ENCODE data around the gene GNPTAB. TPM values are rescaled to one million over a fixed set of nuclear protein-coding genes. Genes with fewer than 3 reads are reported as not detected.

Gene GNPTAB
- total and polyA plus RNA-seq, 2 of the 8 experiments (the other 6 are each of a cell fraction or from before 2014, with no cell fraction given): 21.5 to 51.3 TPM

DNA sequence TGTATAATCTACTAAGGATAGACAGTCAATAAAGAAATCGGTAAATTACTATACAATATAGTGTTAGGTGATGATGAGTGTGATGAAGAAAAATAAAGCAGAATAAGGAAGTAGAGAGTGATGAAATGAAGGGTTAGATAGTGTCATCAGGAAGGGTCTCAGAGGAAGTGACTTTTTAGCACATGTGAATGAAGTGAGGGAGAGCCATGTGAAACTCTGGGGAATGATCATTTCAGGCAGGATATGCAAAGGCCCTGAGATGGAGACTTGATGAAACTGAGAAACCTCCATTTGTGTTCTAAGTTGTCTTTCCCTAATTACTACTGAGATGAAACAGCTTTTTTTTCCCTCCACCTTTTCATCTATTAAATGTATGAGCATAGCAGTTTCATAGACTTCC, 19.4 kb upstream of the GNPTAB start:
- H3K4me2 ChIP-seq (ENCODE audit: insufficient read depth in 1 of 2, low read depth in 2 of 2, low read length in 2 of 2): no peak overlapping the region
- no peak overlapping the region for H4K8ac ChIP-seq (ENCODE audit: extremely low read depth, insufficient read depth, low read length)
- H4K91ac ChIP-seq (replicated peaks; ENCODE audit: insufficient read length, low read length): no peak overlapping the region
- H3K56ac ChIP-seq (replicated peaks; ENCODE audit: insufficient read length, low read depth, low read length): no peak overlapping the region
- H2BK15ac ChIP-seq (ENCODE audit: low read length): no peak overlapping the region
- no peak overlapping the region for H4K5ac ChIP-seq (ENCODE audit: insufficient read length, low read depth, low read length)
- H2BK12ac ChIP-seq (ENCODE audit: low read depth, low read length): no peak overlapping the region
- H3K27ac ChIP-seq (ENCODE audit: low read depth, low read length): no peak overlapping the region
- no peak overlapping the region for H3K9ac ChIP-seq (replicated peaks in 1 of 4; ENCODE audit: extremely low read depth in 1 of 4, low read depth in 3 of 4, low read length in 3 of 4)
- no peak for TF ChIP-seq TAF7 (optimal IDR thresholded peaks at IDR 0.05; ENCODE audit: borderline replicate concordance, low read depth, low read length)
- no peak overlapping the region for H3K18ac ChIP-seq (ENCODE audit: extremely low read depth, low read length)
- ChIA-PET CTCF (ENCODE audit: partially characterized antibody) (interaction anchor here (16.1 kb wide), 1 partner anchor 24 kb away, joined by 190 read pairs; the partner anchor contains the start of gene GNPTAB), POLR2A (ENCODE audit: partially characterized antibody) (no interaction called here)
- no peaks in the 10 kb centered on the region for H3K4me1 ChIP-seq (replicated peaks in 1 of 4; ENCODE audit: control insufficient read depth in 3 of 4, insufficient read depth in 4 of 4, low read length in 3 of 4)
- no peak overlapping the region for H2AK5ac ChIP-seq (ENCODE audit: low read depth, low read length)
- no peak for FAIRE-seq
- no peaks in the 10 kb centered on the region for H3K9me3 ChIP-seq (ENCODE audit: insufficient read depth in 2 of 2, low read depth in 1 of 2, low read length in 1 of 2)
- no peak overlapping the region for H3K14ac ChIP-seq (ENCODE audit: insufficient read length)
- no peaks in the 10 kb centered on the region for H3K23me2 ChIP-seq (ENCODE audit: low read depth, low read length)
- H3K36me3 ChIP-seq (ENCODE audit: control insufficient read depth in 2 of 4, insufficient read depth in 4 of 4, low read length in 3 of 4): no peaks in the 10 kb centered on the region
- no peak for DNase-seq (ENCODE audit: low read depth in 1 of 2, low spot score in 2 of 2)
- H2BK5ac ChIP-seq (ENCODE audit: low read depth, low read length): no peak overlapping the region
- H3K79me1 ChIP-seq (ENCODE audit: low read depth, low read length): no peaks in the 10 kb centered on the region
- no peak overlapping the region for H2BK20ac ChIP-seq (ENCODE audit: low read length)
- no peaks in the 10 kb centered on the region for H3K79me2 ChIP-seq (ENCODE audit: control insufficient read depth in 1 of 2, insufficient read depth in 2 of 2, low read length in 2 of 2)
- H3K27me3 ChIP-seq (replicated peaks in 1 of 4; ENCODE audit: control insufficient read depth in 3 of 4, extremely low read depth in 1 of 4, insufficient read depth in 3 of 4, low read length in 3 of 4): no peaks in the 10 kb centered on the region
- H4K20me1 ChIP-seq (replicated peaks in 1 of 2; ENCODE audit: control insufficient read depth in 1 of 2, insufficient read depth in 2 of 2, low read length in 2 of 2): no peaks in the 10 kb centered on the region
- H3K4me3 ChIP-seq (ENCODE audit: extremely low read depth in 1 of 4, insufficient read depth in 2 of 4, low read depth in 3 of 4, low read length in 4 of 4): no peak overlapping the region
- no peak overlapping the region for H2AFZ ChIP-seq (ENCODE audit: low read length)
- no peak overlapping the region for H3K4ac ChIP-seq (replicated peaks; ENCODE audit: insufficient read length, low read depth, low read length)
- no peak overlapping the region for H2BK120ac ChIP-seq (replicated peaks; ENCODE audit: low read depth, low read length)
- WGBS, 2 experiments (ENCODE audit: extremely low coverage in 1 of 2, insufficient coverage in 1 of 2, insufficient read length in 1 of 2, insufficient replicate concordance in 2 of 2, low coverage in 1 of 2, low lambda C conversion rate in 2 of 2, missing lambda C conversion rate in 1 of 2): 95% methylated on average over 1 of the region's 1 CpG; no CpG with 5 or more reads in 1 of the 2 experiments
- H3K23ac ChIP-seq (ENCODE audit: insufficient read length): no peak overlapping the region
